ENCODE results near the gene NANOS3.
"Not testable (repeated sequence)": the region's sequence is repeated elsewhere in the genome, so short reads cannot be mapped to it uniquely, and the experiment has no call there.

NANOS3 gene

DNA sequence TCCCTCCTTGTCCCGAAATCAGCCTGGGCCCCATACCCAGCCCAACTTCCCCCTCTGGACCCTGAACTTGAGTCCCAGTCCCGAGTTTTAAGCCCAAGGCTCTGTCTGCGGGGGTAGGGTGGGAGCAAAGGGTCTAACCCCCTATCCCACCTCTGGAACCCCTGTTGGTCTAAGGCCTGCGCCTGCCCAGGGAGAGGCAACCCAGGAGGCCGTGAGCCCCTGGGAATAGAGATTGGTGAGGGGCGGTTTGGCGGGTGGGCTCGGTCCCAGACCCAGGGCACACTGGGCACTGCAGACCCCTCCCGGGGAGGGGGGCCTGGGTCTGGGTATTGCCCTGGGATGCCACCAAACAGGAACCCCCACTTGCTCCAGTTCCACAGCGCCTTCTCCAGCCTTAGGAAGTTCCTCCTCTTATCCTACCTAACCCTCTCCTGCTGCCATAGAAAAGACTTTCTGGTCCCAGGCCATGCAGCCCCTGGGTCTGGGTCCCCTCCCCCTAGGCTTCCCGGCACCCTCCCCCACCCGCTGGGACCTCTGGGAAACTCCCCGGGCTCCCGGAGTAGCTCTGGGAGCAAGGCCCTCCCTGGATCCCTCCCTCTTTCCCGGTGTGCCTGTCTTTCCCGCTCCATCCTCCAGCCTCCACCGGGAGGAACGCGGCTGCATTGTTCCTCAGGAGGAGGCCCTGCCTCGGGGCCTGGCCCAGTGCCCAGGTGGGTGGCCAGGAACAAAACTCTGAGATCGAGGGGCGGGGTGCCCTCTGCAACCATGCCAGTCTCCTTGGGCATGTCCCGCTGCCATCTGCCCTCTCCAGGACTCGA lies 33.6 kb upstream of the NANOS3 start:
- peak; percentile 74 for DNase-seq

DNA sequence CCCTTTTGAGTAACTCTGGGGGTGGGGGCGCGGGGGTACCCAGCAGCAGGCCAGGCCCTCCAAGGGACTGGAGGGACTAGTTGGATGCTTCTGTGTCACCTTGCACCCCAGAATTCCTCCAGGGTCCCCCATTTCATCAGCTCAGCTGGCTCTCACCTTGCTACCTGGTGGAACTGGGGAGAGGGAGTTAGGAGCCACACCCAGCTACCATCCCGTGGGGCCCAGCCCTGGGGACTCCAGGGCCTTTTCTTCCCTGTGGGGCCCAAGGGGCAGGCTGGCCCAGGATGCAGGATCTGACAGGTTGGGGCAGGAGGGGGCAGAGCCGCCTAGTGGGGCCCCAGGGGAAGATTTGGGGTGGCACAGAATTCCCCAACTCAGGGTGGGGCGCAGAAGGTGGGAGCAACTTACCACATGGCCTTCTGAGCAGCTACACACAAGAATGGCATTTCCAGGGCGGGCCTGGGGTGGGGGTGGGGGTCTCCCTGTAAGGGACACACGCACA lies 32.8 kb upstream of the NANOS3 start:
- DNase-seq = peak; percentile 42

DNA sequence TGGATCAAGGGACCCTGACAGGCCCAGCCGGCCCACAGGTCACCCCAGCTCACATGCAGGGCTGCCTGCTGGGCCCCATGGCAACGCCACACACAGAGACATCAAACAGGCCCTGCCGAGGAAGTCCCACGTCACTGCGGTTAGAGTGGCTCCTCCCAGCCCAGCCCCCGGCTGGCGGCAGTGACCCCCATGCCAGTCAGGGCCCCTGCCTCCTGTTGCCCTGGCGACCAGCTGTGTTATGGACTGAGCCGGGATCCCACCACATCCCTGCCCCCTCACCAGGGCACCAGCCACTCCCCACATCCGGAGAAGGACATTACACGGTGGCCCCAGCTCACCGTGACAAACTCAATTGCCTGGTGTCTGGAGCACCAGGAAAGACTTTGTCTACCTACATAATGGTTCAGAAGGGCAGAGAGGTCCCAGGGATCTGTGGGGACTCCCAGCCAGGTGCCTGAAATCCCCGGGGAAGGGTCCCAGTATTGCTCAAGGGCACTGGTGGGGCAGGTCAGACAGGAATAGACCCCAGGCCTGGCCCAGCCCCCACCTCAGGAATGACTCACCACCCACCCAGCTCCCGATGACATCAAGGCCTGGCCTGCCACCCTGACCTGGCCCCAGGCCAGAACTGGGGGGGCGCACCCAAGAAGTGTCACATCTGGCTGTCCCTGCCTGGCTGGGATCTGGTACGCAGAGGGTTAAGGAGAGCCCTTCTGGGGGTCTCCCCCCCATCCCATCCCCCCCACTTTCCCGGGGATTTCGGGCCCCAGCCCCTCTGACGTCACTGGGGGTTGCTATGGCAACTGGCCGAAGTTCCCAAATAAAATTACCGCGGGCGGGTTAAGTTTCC lies 30.2 kb upstream of the NANOS3 start:
- DNase-seq = peak; percentile 93

DNA sequence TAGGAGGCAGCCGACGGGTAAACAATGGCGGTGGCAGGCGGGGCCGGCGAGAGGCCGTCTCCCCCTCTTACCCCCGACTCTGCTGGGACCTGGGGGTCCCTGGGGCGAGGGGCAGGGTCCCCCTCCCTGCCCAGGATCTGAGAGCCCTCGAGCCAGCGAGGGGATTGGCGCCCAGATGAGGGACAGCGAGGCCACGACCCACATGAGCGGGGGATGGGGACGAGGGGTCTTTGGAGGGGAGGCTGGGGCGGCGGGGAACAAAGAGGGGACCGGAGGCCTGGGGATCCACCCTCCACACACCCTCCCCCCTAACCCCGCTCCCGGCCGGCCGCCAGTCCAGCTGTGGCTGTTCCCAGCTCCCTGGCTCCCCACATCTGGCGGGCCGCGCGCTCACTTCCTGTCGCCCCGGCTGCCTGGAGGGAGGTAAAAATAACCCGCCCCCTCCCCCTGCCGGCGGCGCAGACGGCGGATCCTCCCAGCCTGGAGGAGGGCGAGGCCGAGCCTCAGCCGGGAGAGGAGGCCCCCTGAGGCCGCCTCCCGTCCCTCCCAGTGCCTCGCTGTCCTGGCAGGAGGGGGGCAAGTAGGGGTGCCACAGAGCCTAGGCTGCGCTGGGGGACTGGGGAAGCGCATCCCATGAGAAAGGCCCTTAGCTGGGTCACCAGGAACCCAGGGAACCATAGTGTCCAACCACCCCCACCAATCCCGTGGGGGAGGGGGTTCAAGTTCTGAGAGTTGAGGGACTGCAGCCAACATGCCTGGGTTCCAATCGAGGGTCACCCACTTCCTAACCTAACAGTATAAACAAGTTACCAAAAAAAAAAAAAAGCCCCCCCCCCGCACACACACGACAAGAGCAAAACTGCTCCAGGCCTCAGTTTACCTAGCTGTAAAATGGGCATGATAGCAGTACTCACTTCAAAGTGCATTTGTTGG lies 29.3 kb upstream of the NANOS3 start:
- peak; percentile 95 for DNase-seq

GRCh38 chr19:13848340-13848677 lies 28.6 kb upstream of the NANOS3 start:
- no peak for DNase-seq

- DNase-seq = no peak
Measured at GRCh38 chr19:13848798-13849676, 27.9 kb upstream of the NANOS3 start.

- peak; percentile 80 for DNase-seq
Measured at GRCh38 chr19:13849991-13850909, 26.7 kb upstream of the NANOS3 start.

DNA sequence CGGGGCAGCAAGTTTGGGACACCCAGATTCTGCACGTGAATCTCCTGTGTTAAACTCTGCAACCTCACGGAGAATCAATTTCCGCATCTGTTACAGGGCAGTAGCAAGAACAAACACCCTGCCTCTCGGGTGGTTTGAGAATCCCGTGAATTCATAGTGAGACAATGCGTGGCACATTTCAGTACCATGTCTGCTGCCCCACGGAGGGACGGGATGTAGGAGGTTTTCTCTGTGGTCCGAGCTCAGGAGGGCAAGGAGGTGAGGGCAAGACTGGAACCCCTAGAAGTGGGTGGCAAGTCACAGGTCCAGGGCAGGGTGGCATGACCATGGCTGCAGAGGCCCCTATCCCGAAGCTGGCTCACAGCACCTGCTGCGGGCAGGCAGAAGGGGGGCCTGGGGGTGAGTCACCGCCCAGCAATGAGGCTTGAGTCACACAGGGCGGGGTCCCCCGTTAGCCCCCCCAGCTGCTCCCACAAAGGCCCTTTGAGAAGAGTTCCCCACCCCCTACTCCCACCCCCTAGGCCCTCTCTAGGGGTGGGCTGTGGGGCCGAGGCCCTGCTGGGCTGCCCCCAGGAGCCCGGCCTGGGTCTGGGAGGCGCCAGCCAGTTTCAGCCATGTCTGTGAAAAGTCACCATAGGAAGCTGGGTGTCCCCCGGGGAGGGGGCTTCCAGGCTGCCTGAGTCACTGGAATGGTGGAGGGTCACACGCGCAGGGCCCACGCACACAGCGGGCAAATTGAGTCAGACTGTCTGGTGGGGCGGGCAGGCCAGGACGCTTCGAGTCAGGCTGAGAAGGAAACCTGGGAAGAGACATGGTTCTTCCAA lies 25.8 kb upstream of the NANOS3 start:
- peak; percentile 95 for DNase-seq

DNA sequence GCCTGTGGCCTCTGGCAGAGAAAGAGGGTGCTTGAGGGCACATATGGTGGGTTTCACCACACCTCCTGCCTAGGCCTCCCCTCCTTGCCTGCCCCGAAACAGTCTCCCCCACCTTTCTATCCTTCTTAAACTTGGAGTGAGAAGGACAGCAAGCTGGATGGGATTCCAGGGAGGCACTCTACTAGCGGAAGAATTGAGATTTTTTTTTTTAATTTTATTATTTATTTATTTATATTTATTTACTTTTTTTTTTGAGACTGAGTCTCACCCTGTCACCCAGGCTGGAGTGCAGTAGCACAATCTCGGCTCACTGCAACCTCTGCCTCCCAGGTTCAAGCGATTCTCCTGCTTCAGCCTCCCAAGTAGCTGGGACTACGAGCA lies 25.2 kb upstream of the NANOS3 start:
- not testable (repeated sequence) for DNase-seq

- not testable (repeated sequence) for DNase-seq
Measured at GRCh38 chr19:13852171-13852707, 24.7 kb upstream of the NANOS3 start.

GRCh38 chr19:13856497-13856896 lies 20.4 kb upstream of the NANOS3 start:
- no peak for DNase-seq

GRCh38 chr19:13859361-13859880 lies 17.5 kb upstream of the NANOS3 start:
- peak; percentile 63 for DNase-seq

DNA sequence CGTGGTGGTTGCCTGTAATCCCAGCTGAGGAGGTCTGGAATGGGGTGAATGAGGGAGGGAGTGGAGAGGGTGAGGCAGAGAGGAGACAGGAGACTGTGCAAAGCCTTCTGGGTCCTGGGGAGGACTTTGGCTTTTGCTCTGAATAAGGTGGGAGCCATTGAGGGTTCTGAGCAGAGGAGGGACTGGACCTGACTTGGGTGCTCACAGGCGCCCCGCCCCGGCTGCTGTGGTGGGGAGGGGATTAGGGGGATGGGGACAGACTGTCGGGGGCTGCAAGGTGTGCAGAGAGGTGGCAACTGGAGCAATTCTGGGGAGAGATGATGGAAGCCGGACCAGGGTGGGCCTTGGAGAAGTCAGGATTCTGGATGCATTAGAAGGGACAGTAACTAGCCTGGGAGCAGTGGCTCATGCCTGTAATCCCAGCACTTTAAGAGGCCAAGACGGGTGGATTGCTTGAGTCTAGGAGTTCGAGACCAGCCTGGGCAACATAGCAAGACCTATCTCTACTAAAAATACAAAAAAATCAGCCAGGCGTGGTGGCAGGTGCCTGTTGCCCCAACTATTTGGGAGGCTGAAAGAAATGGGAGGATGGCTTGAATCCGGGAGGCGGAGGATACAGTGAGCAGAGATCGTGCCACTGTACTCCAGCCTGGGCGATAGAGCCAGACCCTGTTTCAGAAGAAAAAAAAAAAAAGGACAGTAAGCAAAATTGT lies 16.1 kb upstream of the NANOS3 start:
- DNase-seq = no peak

GRCh38 chr19:13861392-13861713 lies 15.6 kb upstream of the NANOS3 start:
- DNase-seq = peak; percentile 47

- peak; percentile 93 for DNase-seq
Measured at GRCh38 chr19:13861714-13862531, 15.0 kb upstream of the NANOS3 start.

DNA sequence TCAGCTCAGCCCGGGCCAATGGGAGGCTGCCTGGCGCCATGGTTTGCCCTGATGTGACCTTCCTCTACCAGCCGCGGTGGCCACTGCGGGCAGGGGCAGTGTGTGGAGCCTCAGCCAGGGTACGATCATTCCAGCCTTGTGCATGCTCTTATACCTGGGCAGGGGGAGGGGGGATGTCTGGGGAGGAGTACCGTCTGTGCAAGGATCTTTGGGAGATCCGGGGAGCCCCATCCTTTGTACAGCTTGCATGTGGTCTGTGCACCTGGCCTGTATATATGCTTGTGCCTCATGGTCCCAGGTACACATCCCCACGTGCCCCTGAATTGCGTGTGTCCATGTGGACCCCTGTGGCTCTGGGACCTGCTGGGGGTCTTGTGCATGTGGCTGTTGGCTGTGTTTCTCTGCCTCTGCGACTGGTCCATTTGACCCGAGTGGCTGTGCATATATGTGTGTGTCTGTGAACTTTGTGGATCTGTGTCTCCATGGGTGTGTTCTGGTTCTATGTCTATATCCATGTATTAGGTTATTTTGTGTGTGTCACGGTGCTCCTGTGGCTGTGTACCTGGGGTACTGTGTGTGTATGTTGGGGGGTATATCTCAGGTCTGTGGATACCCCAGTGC lies 12.8 kb upstream of the NANOS3 start:
- DNase-seq = no peak

All from fibroblast of skin of right quadriceps (primary cell).